Stimulated activated CD4-positive, alpha-beta T cell treated with anti-CD3 and anti-CD28 coated beads, Interleukin-12 subunit alpha, Interleukin-12 subunit beta, amount 100 ng/mL, for 4 hours (primary cell): ENCODE data around the gene GABRE.
"Not testable (repeated sequence)": the region's sequence is repeated elsewhere in the genome, so short reads cannot be mapped to it uniquely, and the experiment has no call there.

Source experiments
- DNase-seq: peaks from one replicate; pipeline ENCODE4 v3.0.0-alpha.2; 2020

GABRE gene

GRCh38 chrX:151966236-151966635 lies 8.2 kb downstream of the GABRE start:
- DNase-seq, result no peak

GRCh38 chrX:151962034-151962433 lies 12.4 kb downstream of the GABRE start:
- DNase-seq, result no peak

GRCh38 chrX:151958101-151958500 lies 16.4 kb downstream of the GABRE start:
- DNase-seq, result no peak

GRCh38 chrX:151954730-151955129 lies 19.7 kb downstream of the GABRE start:
- no peak for DNase-seq

- DNase-seq, result no peak
These were observed 36.3 kb downstream of the GABRE start for GRCh38 chrX:151938172-151938571.

GRCh38 chrX:151935358-151935757 lies 39.1 kb downstream of the GABRE start:
- no peak for DNase-seq

- DNase-seq, result no peak
These were observed 45.4 kb downstream of the GABRE start for GRCh38 chrX:151929126-151929525.

GRCh38 chrX:151923648-151924047 lies 50.8 kb downstream of the GABRE start:
- DNase-seq, result no peak

- no peak for DNase-seq
These were observed 51.8 kb downstream of the GABRE start for GRCh38 chrX:151922692-151923091.

GRCh38 chrX:151921866-151922265 lies 52.6 kb downstream of the GABRE start:
- no peak for DNase-seq

- DNase-seq, result no peak
These were observed 53.2 kb downstream of the GABRE start for GRCh38 chrX:151921292-151921691.

GRCh38 chrX:151920530-151920929 lies 53.9 kb downstream of the GABRE start:
- DNase-seq, result no peak

- DNase-seq, result no peak
These were observed 54.4 kb downstream of the GABRE start for GRCh38 chrX:151920101-151920500.

GRCh38 chrX:151919610-151920009 lies 54.9 kb downstream of the GABRE start:
- no peak for DNase-seq

GRCh38 chrX:151918736-151919135 lies 55.7 kb downstream of the GABRE start:
- not testable (repeated sequence) for DNase-seq

- no peak for DNase-seq
These were observed 61.7 kb downstream of the GABRE start, which contains the start of gene MAGEA4 for GRCh38 chrX:151912780-151913179. Gene MAGEA4, plus strand, starts transcription at chrX:151912889. Its CDS starts 10,776 bp downstream, at chrX:151923665.

GRCh38 chrX:151912221-151912620 lies 62.3 kb downstream of the GABRE start:
- no peak for DNase-seq

GRCh38 chrX:151904989-151905388 lies 69.5 kb downstream of the GABRE start:
- no peak for DNase-seq
